Hepatocyte (in vitro differentiated cells): ENCODE data around the gene ALG12.

ENCODE experiments used
- CTCF ChIP-seq: fragments of 200-600 bp; sonication (generic); IDR thresholded peaks from 2 replicates; pipeline ENCODE4 v1.5.1; 2016; ENCODE audit warnings: antibody characterized with exemption, mild to moderate bottlenecking; ENCODE audit not compliant: poor library complexity
- EZH2 ChIP-seq: fragments of 200-600 bp; sonication (generic); IDR thresholded peaks from 2 replicates; pipeline ENCODE4 v1.6.1; 2016; ENCODE audit warnings: antibody characterized with exemption, mild to moderate bottlenecking, borderline replicate concordance

- TF ChIP-seq EZH2: no peak
- no peak for TF ChIP-seq CTCF
Measured at GRCh38 chr22:49883294-49883640, 35.0 kb downstream of the ALG12 start.
